Panc1 (cell line): ENCODE data around the gene RGS6.

Experiments
- POLR2AphosphoS5 ChIP-seq: IDR thresholded peaks from 2 replicates; pipeline ENCODE4 v1.6.1; 2012; ENCODE audit warnings: mild to moderate bottlenecking, low read depth, low read length, moderate library complexity
- SIN3A ChIP-seq: IDR thresholded peaks from 2 replicates; pipeline ENCODE4 v1.6.1; 2012; ENCODE audit warnings: low read depth, mild to moderate bottlenecking, low read length, moderate library complexity, borderline replicate concordance; ENCODE audit not compliant: insufficient read depth
- TCF7L2 ChIP-seq: IDR thresholded peaks from 2 replicates; pipeline ENCODE4 v1.6.1; 2011; ENCODE audit warnings: mild to moderate bottlenecking, low read depth, low read length, inconsistent platforms
- TF ChIP-seq, protein P1 (sequence below): fragments of 450-650 bp; IDR thresholded peaks from 2 replicates; pipeline ENCODE4 v1.5.1; 2017; ENCODE audit warnings: mild to moderate bottlenecking
- TF ChIP-seq, protein P2 (sequence below), 2 experiments: IDR thresholded peaks; 2 replicates each; pipeline ENCODE4 v1.6.1; 2011 to 2012; ENCODE audit warnings: low read depth in 2 of 2, control low read depth in 1 of 2, low read length in 1 of 2, mild to moderate bottlenecking in 1 of 2, moderate library complexity in 1 of 2; ENCODE audit not compliant: insufficient read depth in 1 of 2

DNA sequence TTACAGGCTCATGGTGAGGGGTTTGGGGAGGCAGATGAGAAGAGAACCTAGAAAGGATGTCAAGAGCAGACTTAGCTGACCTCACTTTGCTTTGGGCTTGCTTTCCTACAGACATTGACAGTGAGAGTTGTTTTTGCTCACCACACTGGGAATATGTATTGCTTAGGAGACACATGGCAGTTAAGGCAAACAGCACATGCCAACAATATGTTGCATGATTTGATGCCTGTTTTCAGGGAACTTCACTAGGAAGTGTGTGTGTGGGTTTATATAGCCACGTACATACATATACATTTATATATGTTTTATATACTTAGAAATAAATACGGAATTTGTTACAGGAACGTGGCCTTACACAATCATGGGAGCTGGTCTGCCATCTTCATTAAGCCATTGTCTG is 346.1 kb downstream of the RGS6 start:
- TF ChIP-seq, protein P1, sequence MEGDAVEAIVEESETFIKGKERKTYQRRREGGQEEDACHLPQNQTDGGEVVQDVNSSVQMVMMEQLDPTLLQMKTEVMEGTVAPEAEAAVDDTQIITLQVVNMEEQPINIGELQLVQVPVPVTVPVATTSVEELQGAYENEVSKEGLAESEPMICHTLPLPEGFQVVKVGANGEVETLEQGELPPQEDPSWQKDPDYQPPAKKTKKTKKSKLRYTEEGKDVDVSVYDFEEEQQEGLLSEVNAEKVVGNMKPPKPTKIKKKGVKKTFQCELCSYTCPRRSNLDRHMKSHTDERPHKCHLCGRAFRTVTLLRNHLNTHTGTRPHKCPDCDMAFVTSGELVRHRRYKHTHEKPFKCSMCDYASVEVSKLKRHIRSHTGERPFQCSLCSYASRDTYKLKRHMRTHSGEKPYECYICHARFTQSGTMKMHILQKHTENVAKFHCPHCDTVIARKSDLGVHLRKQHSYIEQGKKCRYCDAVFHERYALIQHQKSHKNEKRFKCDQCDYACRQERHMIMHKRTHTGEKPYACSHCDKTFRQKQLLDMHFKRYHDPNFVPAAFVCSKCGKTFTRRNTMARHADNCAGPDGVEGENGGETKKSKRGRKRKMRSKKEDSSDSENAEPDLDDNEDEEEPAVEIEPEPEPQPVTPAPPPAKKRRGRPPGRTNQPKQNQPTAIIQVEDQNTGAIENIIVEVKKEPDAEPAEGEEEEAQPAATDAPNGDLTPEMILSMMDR = no peak
- TF ChIP-seq, protein P2, sequence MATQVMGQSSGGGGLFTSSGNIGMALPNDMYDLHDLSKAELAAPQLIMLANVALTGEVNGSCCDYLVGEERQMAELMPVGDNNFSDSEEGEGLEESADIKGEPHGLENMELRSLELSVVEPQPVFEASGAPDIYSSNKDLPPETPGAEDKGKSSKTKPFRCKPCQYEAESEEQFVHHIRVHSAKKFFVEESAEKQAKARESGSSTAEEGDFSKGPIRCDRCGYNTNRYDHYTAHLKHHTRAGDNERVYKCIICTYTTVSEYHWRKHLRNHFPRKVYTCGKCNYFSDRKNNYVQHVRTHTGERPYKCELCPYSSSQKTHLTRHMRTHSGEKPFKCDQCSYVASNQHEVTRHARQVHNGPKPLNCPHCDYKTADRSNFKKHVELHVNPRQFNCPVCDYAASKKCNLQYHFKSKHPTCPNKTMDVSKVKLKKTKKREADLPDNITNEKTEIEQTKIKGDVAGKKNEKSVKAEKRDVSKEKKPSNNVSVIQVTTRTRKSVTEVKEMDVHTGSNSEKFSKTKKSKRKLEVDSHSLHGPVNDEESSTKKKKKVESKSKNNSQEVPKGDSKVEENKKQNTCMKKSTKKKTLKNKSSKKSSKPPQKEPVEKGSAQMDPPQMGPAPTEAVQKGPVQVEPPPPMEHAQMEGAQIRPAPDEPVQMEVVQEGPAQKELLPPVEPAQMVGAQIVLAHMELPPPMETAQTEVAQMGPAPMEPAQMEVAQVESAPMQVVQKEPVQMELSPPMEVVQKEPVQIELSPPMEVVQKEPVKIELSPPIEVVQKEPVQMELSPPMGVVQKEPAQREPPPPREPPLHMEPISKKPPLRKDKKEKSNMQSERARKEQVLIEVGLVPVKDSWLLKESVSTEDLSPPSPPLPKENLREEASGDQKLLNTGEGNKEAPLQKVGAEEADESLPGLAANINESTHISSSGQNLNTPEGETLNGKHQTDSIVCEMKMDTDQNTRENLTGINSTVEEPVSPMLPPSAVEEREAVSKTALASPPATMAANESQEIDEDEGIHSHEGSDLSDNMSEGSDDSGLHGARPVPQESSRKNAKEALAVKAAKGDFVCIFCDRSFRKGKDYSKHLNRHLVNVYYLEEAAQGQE (IDR thresholded peaks at IDR 0.05; ENCODE audit: insufficient read depth in 1 of 2, low read depth in 2 of 2, low read length in 1 of 2) = no peak
- TF ChIP-seq POLR2AphosphoS5 (no peak), TCF7L2 (no peak), SIN3A (no peak)
